Keratinocyte (primary cell): ENCODE measurements around the gene SLC13A5.

Experiments used
- EZH2 ChIP-seq: IDR thresholded peaks from one replicate; pipeline ENCODE4 v1.6.1; 2012; ENCODE audit warnings: inconsistent platforms, mild to moderate bottlenecking, low read length, moderate library complexity
- TF ChIP-seq, protein P1 (sequence below), 3 experiments: IDR thresholded peaks in 1 of 3; conservative IDR thresholded peaks in 1 of 3; optimal IDR thresholded peaks in 1 of 3; 2 replicates in 2 of 3; 3 replicates in 1 of 3; pipeline versions ENCODE3 to v1.5.1; 2011; ENCODE audit warnings: low read length in 3 of 3, mild to moderate bottlenecking in 3 of 3, moderate library complexity in 2 of 3, control low read depth in 1 of 3, inconsistent platforms in 1 of 3; ENCODE audit not compliant: insufficient read depth in 2 of 3; ENCODE audit errors: extremely low read depth in 1 of 3

DNA sequence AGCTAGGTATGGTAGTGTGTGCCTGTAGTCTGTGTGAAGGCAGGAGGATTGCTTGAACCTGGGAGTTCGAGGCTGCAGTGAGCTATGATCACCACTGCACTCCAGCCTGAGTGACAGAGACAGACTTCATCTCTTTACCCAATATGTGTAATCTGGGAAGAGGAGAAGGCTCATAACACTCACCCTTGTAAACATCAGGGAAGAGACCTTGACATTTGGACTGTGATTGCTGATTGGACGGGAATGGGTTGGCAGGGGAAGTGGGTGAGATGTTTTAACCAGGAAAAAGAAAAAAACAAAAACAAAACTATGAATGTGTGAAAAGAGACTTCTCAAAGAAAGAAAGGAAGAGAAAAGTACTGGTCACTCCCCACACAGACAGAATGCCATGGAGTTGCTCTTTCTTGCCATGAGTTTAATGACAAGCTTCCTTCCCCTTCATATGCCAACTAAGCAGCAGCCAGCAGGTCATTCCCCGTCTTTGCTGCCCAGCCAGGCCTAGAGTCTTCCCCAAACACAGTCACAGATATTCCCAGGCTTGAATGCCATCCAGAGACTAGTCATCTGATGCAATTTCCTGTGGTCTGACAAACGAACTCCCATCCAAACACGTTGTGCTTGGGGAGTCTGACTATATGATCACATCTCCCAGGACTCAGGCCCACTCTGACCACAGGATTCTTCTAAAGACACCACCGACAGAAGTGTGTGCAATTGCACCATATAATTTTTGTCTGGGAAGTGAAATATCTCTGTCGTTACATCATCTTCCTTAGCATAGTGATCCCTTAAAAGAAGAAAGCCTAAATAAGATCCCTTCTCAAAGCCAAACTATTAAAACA lies 39.1 kb upstream of the SLC13A5 start:
- TF ChIP-seq, protein P1, sequence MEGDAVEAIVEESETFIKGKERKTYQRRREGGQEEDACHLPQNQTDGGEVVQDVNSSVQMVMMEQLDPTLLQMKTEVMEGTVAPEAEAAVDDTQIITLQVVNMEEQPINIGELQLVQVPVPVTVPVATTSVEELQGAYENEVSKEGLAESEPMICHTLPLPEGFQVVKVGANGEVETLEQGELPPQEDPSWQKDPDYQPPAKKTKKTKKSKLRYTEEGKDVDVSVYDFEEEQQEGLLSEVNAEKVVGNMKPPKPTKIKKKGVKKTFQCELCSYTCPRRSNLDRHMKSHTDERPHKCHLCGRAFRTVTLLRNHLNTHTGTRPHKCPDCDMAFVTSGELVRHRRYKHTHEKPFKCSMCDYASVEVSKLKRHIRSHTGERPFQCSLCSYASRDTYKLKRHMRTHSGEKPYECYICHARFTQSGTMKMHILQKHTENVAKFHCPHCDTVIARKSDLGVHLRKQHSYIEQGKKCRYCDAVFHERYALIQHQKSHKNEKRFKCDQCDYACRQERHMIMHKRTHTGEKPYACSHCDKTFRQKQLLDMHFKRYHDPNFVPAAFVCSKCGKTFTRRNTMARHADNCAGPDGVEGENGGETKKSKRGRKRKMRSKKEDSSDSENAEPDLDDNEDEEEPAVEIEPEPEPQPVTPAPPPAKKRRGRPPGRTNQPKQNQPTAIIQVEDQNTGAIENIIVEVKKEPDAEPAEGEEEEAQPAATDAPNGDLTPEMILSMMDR (optimal IDR thresholded peaks at IDR 0.05 in 1 of 3, IDR thresholded peaks at IDR 0.05 in 1 of 3, conservative IDR thresholded peaks at IDR 0.05 in 1 of 3; ENCODE audit: extremely low read depth in 1 of 3, insufficient read depth in 2 of 3, low read length in 3 of 3) = no peak
- TF ChIP-seq EZH2 = no peak
